ENCODE measurements around the gene MAP3K8.
"Not testable (repeated sequence)": the region's sequence is repeated elsewhere in the genome, so short reads cannot be mapped to it uniquely, and the experiment has no call there.

MAP3K8 gene

DNA sequence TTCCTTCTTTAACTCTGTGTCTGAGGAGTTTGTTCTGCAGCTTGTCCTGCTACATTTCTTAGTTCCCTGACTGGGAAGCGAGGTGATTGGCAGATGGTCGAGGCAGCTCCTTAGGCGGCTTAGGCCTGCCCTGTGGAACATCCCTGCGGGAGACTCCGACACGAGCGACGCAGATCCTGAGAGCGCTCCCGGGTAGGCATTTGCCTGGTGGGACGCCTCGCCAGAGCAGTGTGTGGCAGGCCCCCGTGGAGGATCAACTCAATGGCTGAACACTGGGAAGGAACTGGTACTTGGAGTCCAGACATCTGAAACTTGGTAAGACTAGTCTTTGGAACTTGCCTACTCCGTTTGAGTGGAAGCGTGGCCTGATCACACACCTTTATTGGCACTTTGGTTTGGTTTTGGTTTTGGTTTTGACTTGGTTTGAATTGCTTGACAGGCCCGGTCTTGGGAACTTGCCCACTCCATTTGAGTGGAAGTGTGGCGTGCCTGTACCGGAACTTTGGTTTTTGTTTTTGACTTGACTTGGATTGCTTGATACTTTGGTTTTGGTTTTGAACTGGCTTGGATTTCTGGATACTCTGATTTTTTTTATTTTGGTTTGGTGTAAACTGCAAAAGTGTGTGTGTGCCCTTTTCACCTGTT lies 42.6 kb downstream of the MAP3K8 start:
- Mint-ChIP-seq H3K9me3 (peaks cover 1% of the 10 kb centered on the region), H3K27ac (no peak overlapping the region), H3K4me1 (ENCODE audit: low read depth) (no peaks in the 10 kb centered on the region), H3K36me3 (ENCODE audit: low read depth) (no peaks in the 10 kb centered on the region), H3K27me3 (no peaks in the 10 kb centered on the region), H3K4me3 (no peak overlapping the region)
- DNase-seq, result no peak

GRCh38 chr10:30479513-30479912 lies 45.5 kb downstream of the MAP3K8 start:
- not testable (repeated sequence) for H3K9me3 Mint-ChIP-seq; H3K4me1 Mint-ChIP-seq (ENCODE audit: low read depth); H3K4me3 Mint-ChIP-seq; DNase-seq; H3K36me3 Mint-ChIP-seq (ENCODE audit: low read depth); H3K27me3 Mint-ChIP-seq; H3K27ac Mint-ChIP-seq

DNA sequence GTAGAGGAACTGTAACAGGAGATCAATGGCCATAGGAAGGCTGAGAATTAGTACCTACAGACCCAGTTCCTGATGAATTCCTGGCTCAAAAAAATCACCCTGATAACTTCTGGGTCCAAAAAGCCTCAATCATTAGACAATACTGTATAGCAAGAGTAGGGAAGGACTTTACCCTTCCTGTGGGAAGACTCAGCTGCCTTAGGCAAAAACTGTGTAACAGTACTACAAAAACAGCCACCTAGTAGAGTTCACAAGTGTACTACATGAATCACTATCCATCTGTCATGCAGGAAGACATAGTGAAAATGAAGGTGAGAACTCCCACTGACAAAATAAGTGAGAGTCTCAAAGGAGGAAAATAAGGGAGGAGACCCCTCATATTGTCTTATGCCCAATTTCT lies 47.6 kb downstream of the MAP3K8 start:
- Mint-ChIP-seq H3K4me3 (no peak overlapping the region), H3K9me3 (peaks cover 10% of the 10 kb centered on the region), H3K36me3 (ENCODE audit: low read depth) (no peaks in the 10 kb centered on the region)

DNA sequence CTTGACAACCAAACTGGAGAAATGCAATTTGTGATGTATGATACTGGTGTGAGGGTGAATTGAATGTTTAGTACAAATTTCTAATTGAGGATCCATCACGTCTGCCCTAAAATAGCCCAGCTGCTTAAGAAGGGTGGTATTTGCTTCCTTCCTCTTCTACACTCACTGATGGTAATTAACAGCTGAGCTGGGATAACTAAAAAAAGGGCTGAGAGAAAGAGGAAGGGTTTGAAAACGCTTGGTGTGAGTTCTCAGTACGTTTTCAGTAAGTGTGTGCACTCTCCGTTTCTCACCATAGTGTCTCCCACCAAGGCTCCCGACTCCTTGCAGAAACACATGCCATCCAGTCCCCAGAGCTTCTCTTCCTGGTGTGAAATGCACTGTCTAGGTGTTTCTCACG lies 54.3 kb downstream of the MAP3K8 start:
- no peaks in the 10 kb centered on the region for H3K9me3 Mint-ChIP-seq
- peaks cover 22% of the 10 kb centered on the region for H3K4me1 Mint-ChIP-seq (ENCODE audit: low read depth)
- no peaks in the 10 kb centered on the region for H3K36me3 Mint-ChIP-seq (ENCODE audit: low read depth)
- H3K4me3 Mint-ChIP-seq, result no peak overlapping the region
- no peaks in the 10 kb centered on the region for H3K27me3 Mint-ChIP-seq
- DNase-seq, result no peak
- no peak overlapping the region for H3K27ac Mint-ChIP-seq

More for the DNA sequence above, 47.6 kb downstream of the MAP3K8 start:
- Mint-ChIP-seq H3K27me3 (no peaks in the 10 kb centered on the region), H3K27ac (no peak overlapping the region), H3K4me1 (ENCODE audit: low read depth) (no peaks in the 10 kb centered on the region)
- no peak for DNase-seq

GRCh38 chr10:30489346-30489745 lies 55.4 kb downstream of the MAP3K8 start:
- Mint-ChIP-seq H3K27ac (no peak overlapping the region), H3K4me3 (no peak overlapping the region), H3K27me3 (no peaks in the 10 kb centered on the region), H3K36me3 (ENCODE audit: low read depth) (no peaks in the 10 kb centered on the region), H3K9me3 (no peaks in the 10 kb centered on the region), H3K4me1 (ENCODE audit: low read depth) (peaks cover 32% of the 10 kb centered on the region)
- no peak for DNase-seq

- H3K4me1 Mint-ChIP-seq (ENCODE audit: low read depth), result peaks cover 36% of the 10 kb centered on the region
- no peaks in the 10 kb centered on the region for H3K36me3 Mint-ChIP-seq (ENCODE audit: low read depth)
- no peak overlapping the region for H3K4me3 Mint-ChIP-seq
- no peak for DNase-seq
- H3K9me3 Mint-ChIP-seq, result no peaks in the 10 kb centered on the region
- peak overlapping the region; percentile 46 for H3K27ac Mint-ChIP-seq
- no peaks in the 10 kb centered on the region for H3K27me3 Mint-ChIP-seq
Measured at GRCh38 chr10:30490289-30491000, 56.5 kb downstream of the MAP3K8 start.

- no peak overlapping the region for H3K4me3 Mint-ChIP-seq
- H3K36me3 Mint-ChIP-seq (ENCODE audit: low read depth), result no peaks in the 10 kb centered on the region
- no peak for DNase-seq
- no peak overlapping the region for H3K27ac Mint-ChIP-seq
- H3K27me3 Mint-ChIP-seq, result no peaks in the 10 kb centered on the region
- no peaks in the 10 kb centered on the region for H3K9me3 Mint-ChIP-seq
- peaks cover 36% of the 10 kb centered on the region for H3K4me1 Mint-ChIP-seq (ENCODE audit: low read depth)
Measured at GRCh38 chr10:30491204-30491915, 57.4 kb downstream of the MAP3K8 start.

DNA sequence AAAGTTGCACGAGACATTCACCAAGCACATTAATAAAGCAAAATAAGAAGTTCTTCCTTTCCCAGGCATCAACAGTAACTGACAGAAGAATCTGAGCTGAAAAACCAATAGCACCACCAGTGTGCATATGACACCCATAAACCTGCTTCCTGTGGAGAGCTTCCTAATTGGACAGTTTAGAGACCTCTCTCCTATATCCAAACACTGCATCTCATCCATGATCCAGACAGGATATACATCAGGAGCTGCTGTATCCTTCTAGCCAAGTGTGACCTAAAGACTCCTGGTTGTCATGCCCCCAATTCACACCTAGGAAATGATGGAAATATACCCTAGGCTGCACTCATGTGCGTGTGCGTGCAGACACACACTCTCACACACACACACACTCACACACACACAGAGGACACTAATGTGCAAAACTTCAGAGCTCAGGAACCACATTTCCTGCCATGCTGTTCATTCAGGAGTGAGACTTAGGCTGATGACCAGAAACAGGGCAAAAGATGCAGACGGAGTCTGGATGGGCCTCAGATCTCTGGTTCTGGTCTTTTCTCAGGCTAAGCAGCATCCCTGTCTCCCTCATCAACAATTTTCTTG lies 58.0 kb downstream of the MAP3K8 start:
- peaks cover 38% of the 10 kb centered on the region for H3K4me1 Mint-ChIP-seq (ENCODE audit: low read depth)
- H3K27me3 Mint-ChIP-seq, result no peaks in the 10 kb centered on the region
- no peak overlapping the region for H3K4me3 Mint-ChIP-seq
- no peak for DNase-seq
- no peaks in the 10 kb centered on the region for H3K9me3 Mint-ChIP-seq
- no peaks in the 10 kb centered on the region for H3K36me3 Mint-ChIP-seq (ENCODE audit: low read depth)
- H3K27ac Mint-ChIP-seq, result no peak overlapping the region

GRCh38 chr10:30493609-30494530 lies 59.9 kb downstream of the MAP3K8 start:
- no peak for DNase-seq
- no peak overlapping the region for H3K4me3 Mint-ChIP-seq
- H3K27ac Mint-ChIP-seq, result no peak overlapping the region

GRCh38 chr10:30494558-30494957 lies 60.6 kb downstream of the MAP3K8 start:
- H3K9me3 Mint-ChIP-seq, result no peaks in the 10 kb centered on the region
- H3K4me1 Mint-ChIP-seq (ENCODE audit: low read depth), result peaks cover 49% of the 10 kb centered on the region
- no peak for DNase-seq
- H3K4me3 Mint-ChIP-seq, result no peak overlapping the region
- H3K27me3 Mint-ChIP-seq, result no peaks in the 10 kb centered on the region
- no peaks in the 10 kb centered on the region for H3K36me3 Mint-ChIP-seq (ENCODE audit: low read depth)
- H3K27ac Mint-ChIP-seq, result no peak overlapping the region

More at GRCh38 chr10:30493609-30494530, 59.9 kb downstream of the MAP3K8 start:
- Mint-ChIP-seq H3K4me1 (ENCODE audit: low read depth) (peaks cover 49% of the 10 kb centered on the region), H3K36me3 (ENCODE audit: low read depth) (no peaks in the 10 kb centered on the region), H3K27me3 (no peaks in the 10 kb centered on the region), H3K9me3 (no peaks in the 10 kb centered on the region)

- H3K36me3 Mint-ChIP-seq (ENCODE audit: low read depth), result no peaks in the 10 kb centered on the region
- no peaks in the 10 kb centered on the region for H3K27me3 Mint-ChIP-seq
- no peak overlapping the region for H3K4me3 Mint-ChIP-seq
- no peak overlapping the region for H3K27ac Mint-ChIP-seq
- H3K9me3 Mint-ChIP-seq, result no peaks in the 10 kb centered on the region
- no peak for DNase-seq
- peaks cover 51% of the 10 kb centered on the region for H3K4me1 Mint-ChIP-seq (ENCODE audit: low read depth)
Measured at GRCh38 chr10:30495687-30496086, 61.7 kb downstream of the MAP3K8 start.

DNA sequence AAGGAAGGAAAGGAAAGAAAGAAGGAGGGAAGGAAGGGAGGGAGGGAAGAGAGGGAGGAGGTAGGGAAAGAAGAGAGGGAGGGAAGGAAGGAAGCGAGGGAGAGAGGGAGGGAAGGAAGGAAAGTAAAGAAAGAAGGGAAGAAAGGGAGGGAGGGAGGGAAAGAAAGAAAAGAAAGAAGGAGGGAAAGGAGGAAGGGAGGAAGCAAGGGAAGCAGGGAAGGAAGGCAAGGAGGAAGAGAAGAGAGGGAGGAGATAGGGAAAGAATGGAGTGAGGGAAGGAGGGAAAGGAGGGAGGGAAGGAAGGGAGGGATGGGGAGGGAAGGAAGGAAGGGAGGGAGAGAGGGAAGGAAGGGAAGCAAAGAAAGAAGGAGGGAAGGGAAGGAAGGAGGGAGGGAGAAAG lies 65.8 kb downstream of the MAP3K8 start:
- no peaks in the 10 kb centered on the region for H3K36me3 Mint-ChIP-seq (ENCODE audit: low read depth)
- H3K4me3 Mint-ChIP-seq, result no peak overlapping the region
- no peaks in the 10 kb centered on the region for H3K9me3 Mint-ChIP-seq
- no peak for DNase-seq
- no peak overlapping the region for H3K27ac Mint-ChIP-seq
- H3K27me3 Mint-ChIP-seq, result no peaks in the 10 kb centered on the region
- peaks cover 40% of the 10 kb centered on the region for H3K4me1 Mint-ChIP-seq (ENCODE audit: low read depth)

DNA sequence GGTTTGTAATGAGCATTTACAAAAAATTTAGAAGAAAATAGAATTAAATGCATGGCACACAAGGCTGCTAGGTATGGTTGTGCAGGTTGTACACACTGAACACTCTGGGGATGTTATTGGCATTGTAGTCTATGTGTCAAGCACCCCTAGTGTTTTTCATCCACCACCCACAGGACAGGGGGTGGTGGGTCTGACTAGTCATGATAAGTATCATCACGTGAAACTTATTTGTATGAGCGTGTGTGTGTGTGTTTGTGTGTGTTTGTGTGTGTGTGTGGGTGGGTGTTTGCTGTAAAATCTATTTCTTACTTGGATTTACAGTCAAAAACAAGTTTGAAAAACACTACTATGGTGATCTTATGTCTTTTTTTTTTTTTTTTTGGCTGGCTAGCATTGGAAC lies 66.5 kb downstream of the MAP3K8 start:
- Mint-ChIP-seq H3K36me3 (ENCODE audit: low read depth) (no peaks in the 10 kb centered on the region), H3K4me3 (no peak overlapping the region), H3K9me3 (no peaks in the 10 kb centered on the region), H3K27me3 (no peaks in the 10 kb centered on the region), H3K27ac (peak overlapping the region; percentile 14), H3K4me1 (ENCODE audit: low read depth) (peaks cover 40% of the 10 kb centered on the region)
- no peak for DNase-seq

DNA sequence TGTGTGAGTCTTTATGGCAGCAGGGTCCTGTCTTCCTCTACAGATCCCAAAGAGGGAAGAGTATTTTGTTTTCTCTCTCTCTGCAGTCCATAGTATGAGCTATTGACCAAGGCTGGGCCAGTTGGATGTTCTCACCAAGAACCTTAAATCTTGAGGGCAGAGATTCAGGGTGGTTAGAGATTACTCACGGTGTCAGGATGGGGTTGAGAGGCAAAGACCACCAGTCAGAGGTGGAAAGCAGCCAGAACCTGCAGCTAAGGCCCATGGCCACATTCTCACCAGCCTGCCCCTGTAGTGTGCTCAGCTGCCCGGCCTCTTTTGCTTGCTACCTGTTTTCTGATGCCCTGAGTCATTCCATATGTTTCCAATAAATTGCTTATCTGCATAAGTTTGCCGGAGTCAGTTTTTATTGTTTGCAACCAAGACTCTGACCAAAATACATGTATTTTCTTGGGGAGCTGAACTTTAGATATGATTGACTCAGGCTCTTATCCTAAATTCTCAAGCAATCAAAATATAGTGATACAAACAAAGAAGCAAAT lies 67.0 kb downstream of the MAP3K8 start:
- no peak for DNase-seq
- Mint-ChIP-seq H3K9me3 (no peaks in the 10 kb centered on the region), H3K27me3 (no peaks in the 10 kb centered on the region), H3K4me3 (no peak overlapping the region), H3K36me3 (ENCODE audit: low read depth) (no peaks in the 10 kb centered on the region), H3K4me1 (ENCODE audit: low read depth) (peaks cover 40% of the 10 kb centered on the region), H3K27ac (peak overlapping the region; percentile 14)
